Heart left ventricle (tissue), 16 donors: Measurements from ENCODE around the gene CFAP100. TPM values are rescaled to one million over a fixed set of nuclear protein-coding genes. Genes with fewer than 3 reads are reported as not detected.

ENCODE experiments used
- ATAC-seq, 4 donors: fragments of 200-7000 bp; cut with Tn5 transposase; one replicate each; pipeline ENCODE4 v1.9.1; 2020 to 2022; ENCODE audit warnings: moderate library complexity in 4 of 4, mild to moderate bottlenecking in 3 of 4, moderate number of reproducible peaks in 1 of 4
- DNase-seq, 5 donors: peaks; one replicate each; pipeline ENCODE4 v3.0.0-alpha.2; 2020
- H3K27ac ChIP-seq, 12 donors: fragments of 200-600 bp; sonication (generic) in 4 of 12; one replicate each; pipeline versions ENCODE4 v1.5.0 to v1.8.0; 2016 to 2022; ENCODE audit warnings: mild to moderate bottlenecking in 2 of 12
- H3K27me3 ChIP-seq, 9 donors: fragments of 200-600 bp; sonication (generic) in 2 of 9; one replicate each; pipeline versions ENCODE4 v1.5.1 to v1.8.0; 2016 to 2022; ENCODE audit warnings: mild to moderate bottlenecking in 3 of 9
- H3K36me3 ChIP-seq, 9 donors: fragments of 200-600 bp; sonication (generic) in 2 of 9; one replicate each; pipeline versions ENCODE4 v1.5.0 to v1.8.0; 2018 to 2022; ENCODE audit warnings: mild to moderate bottlenecking in 2 of 9
- H3K4me1 ChIP-seq, 12 donors: fragments of 200-600 bp; sonication (generic) in 4 of 12; one replicate each; pipeline versions ENCODE4 v1.5.0 to v1.8.0; 2016 to 2022; ENCODE audit warnings: mild to moderate bottlenecking in 3 of 12
- H3K4me3 ChIP-seq, 12 donors: fragments of 200-600 bp; sonication (generic) in 4 of 12; one replicate each; pipeline versions ENCODE4 v1.5.0 to v1.8.0; 2017 to 2022; ENCODE audit warnings: mild to moderate bottlenecking in 9 of 12, moderate library complexity in 4 of 12
- H3K9me3 ChIP-seq, 12 donors: fragments of 200-600 bp; sonication (generic) in 4 of 12; one replicate each; pipeline versions ENCODE4 v1.5.0 to v1.8.0; 2016 to 2022; ENCODE audit warnings: mild to moderate bottlenecking in 1 of 12
- CTCF ChIP-seq, 12 donors: fragments of 200-600 bp; sonication (generic) in 4 of 12; IDR thresholded peaks; one replicate each; pipeline versions ENCODE4 v1.5.0 to v1.8.0; 2018 to 2022; ENCODE audit warnings: antibody characterized with exemption in 12 of 12, mild to moderate bottlenecking in 5 of 12
- POLR2A ChIP-seq, 2 donors: fragments of 450-650 bp; IDR thresholded peaks; one replicate each; pipeline ENCODE4 v1.6.1; 2017; ENCODE audit warnings: antibody characterized with exemption in 2 of 2, mild to moderate bottlenecking in 2 of 2, moderate library complexity in 2 of 2
- WGBS, 4 donors: extraction: QIAGEN DNeasy Blood & Tissue Kit in 2 of 4; methylation state at CpG; one replicate each; pipeline versions ENCODE4 v1.1.5 to v1.1.7; 2013 to 2018; 5-methylcytosine and 5-hydroxymethylcytosine counted together
- intact Hi-C, 10 donors: fragments of 100-400 bp; cut with DNase I; formaldehyde crosslinking; loops; one replicate each; pipeline versions ENCODE4 v1.11.1 to v1.14.2; 2022
- polyA plus RNA-seq, 2 donors: library from polyadenylated mRNA; stranded (reverse); fragments of 200-250 nt; gene quantifications; one replicate each; pipeline ENCODE4 v1.2.3, GENCODE V29; 2013
- total RNA-seq, 9 donors: library from RNA; depleted of rRNA in 2 of 9; stranded (reverse); fragments of >200 nt in 2 of 9; fragmentation: NEBNext Ultra II Directional in 3 of 9; extraction: Animal tissue kit (Norgen Biotek cat#: 25700) in 3 of 9; gene quantifications; one replicate each; pipeline versions ENCODE4 v1.1.0 to v1.2.4, GENCODE V29; 2016 to 2023
- donor health status: ischemic (EF 13 %, LVEDD 7.1; RV severe dilation, severe dysfunction).
- donor health status: healthy with polysubstance abuse.
- donor health status: DM: no; HTN: yes; CAD: no.
- donor health status: DM: no; HTN: no; CAD: no.
- donor health status: ischemic (EF 25% LVEDD 6.9; RV normal size, moderate dysfunction).
- donor health status: ischemic (EF 25% LVEDD 5.7; RV mildly dilated, moderate dysfunction).
- donor health status: healthy.
- donor health status: DM: yes; HTN: yes; CAD: no.
- donor health status: ischemic (EF 35%, LVEDD 5.7; RV mildly dilated, moderate dysfunction).
- donor health status: nonischemic (EF 11% LVEDD 7.7; RV severe dilation, severe dysfunction).
- donor health status: DM: yes; HTN: yes; CAD: no.
- donor health status: PGD.
- donor health status: ischemic (EF 29% LVEDD 5.4; RV normal size, mild dysfunction).
- donor health status: nonischemic (EF 23%, LVEDD 6.1; RV moderate dilation, normal function).

CFAP100 gene
- total and polyA plus RNA-seq, 11 donors: not detected

DNA sequence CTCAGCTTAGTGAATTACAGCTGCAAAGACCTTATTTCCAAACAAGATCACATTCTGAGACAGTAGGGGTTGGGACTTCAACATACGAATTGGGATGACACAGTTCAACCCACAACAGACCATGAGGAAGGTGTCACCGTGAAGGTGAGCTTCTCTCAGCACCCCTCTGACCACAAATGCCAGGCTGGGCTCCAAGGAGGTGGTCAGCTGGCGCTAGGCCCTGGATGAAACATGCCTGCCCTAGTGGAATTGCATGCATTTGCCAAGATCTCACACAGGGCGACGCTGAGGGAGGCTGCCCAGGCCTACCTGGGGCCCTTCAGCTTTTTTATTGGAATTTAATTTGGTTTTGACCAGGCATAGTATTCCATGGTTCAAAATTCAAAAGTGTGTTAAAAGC, 1.8 kb downstream of the CFAP100 start:
- Histone ChIP-seq H3K27ac (no peak overlapping the region), H3K4me3 (no peak overlapping the region), H3K4me1 (peaks cover 0 to 9% (median 2%) of the 10 kb centered on the region in 12 donors), H3K36me3 (no peaks in the 10 kb centered on the region), H3K27me3 (peaks cover 0 to 26% (median 0%) of the 10 kb centered on the region in 9 donors), H3K9me3 (no peaks in the 10 kb centered on the region)
- DNase-seq (no peak), ATAC-seq (no peak)
- intact Hi-C loops: loop anchor here in 1 of 10 donors (10.0 kb wide), 1 partner anchor 68 kb away; no protein-coding TSS in a partner anchor
- WGBS, 4 donors: 90 to 96% (median 92%) methylated on average over 5 of the region's 5 CpGs
- no peak for TF ChIP-seq CTCF (IDR thresholded peaks at IDR 0.05)
- TF ChIP-seq POLR2A (IDR thresholded peaks at IDR 0.05): no peak

- intact Hi-C loops: loop anchor here in 1 of 10 donors (10.0 kb wide), 1 partner anchor 67 kb away; no protein-coding TSS in a partner anchor
- Histone ChIP-seq H3K27ac (no peak overlapping the region), H3K27me3 (peaks cover 0 to 19% (median 0%) of the 10 kb centered on the region in 9 donors), H3K36me3 (no peaks in the 10 kb centered on the region), H3K4me3 (no peak overlapping the region), H3K9me3 (no peaks in the 10 kb centered on the region), H3K4me1 (peaks cover 0 to 9% (median 2%) of the 10 kb centered on the region in 12 donors)
- WGBS, 4 donors: 91 to 94% (median 93%) methylated on average over 12 to 13 of the region's 13 CpGs
- TF ChIP-seq CTCF (IDR thresholded peaks at IDR 0.05): no peak
- no peak for TF ChIP-seq POLR2A (IDR thresholded peaks at IDR 0.05)
- DNase-seq (no peak), ATAC-seq (no peak)
Observed at GRCh38 chr3:126397610-126398422, 3.1 kb downstream of the CFAP100 start.

GRCh38 chr3:126398423-126399350, 4.0 kb downstream of the CFAP100 start:
- Histone ChIP-seq H3K27me3 (peaks cover 0 to 19% (median 0%) of the 10 kb centered on the region in 9 donors), H3K27ac (no peak overlapping the region), H3K4me1 (peaks cover 0 to 9% (median 2%) of the 10 kb centered on the region in 12 donors), H3K4me3 (no peak overlapping the region), H3K9me3 (no peaks in the 10 kb centered on the region), H3K36me3 (no peaks in the 10 kb centered on the region)
- DNase-seq (no peak), ATAC-seq (no peak)
- intact Hi-C loops: loop anchor here in 1 of 10 donors (10.0 kb wide), 1 partner anchor 66 kb away; no protein-coding TSS in a partner anchor
- WGBS, 4 donors: 86 to 93% (median 91%) methylated on average over 12 to 14 of the region's 14 CpGs
- TF ChIP-seq CTCF (IDR thresholded peaks at IDR 0.05) (no peak), POLR2A (IDR thresholded peaks at IDR 0.05) (no peak)
